Thyroid gland (tissue), 4 donors: ENCODE data around the gene LMF2. TPM values are rescaled to one million over a fixed set of nuclear protein-coding genes. Genes with fewer than 3 reads are reported as not detected.

ENCODE experiments used
- DNase-seq, 2 donors: peaks; one replicate each; pipeline ENCODE4 v3.0.0-alpha.2; 2019
- H3K27ac ChIP-seq, 3 donors: fragments of 200-600 bp; sonication (generic); 1 replicate in 2 of 3; 2 replicates in 1 of 3; pipeline ENCODE4 v1.5.1; 2016 to 2019; ENCODE audit warnings: mild to moderate bottlenecking in 1 of 3, moderate library complexity in 1 of 3
- H3K27me3 ChIP-seq: fragments of 200-600 bp; sonication (generic); one replicate; pipeline ENCODE4 v1.5.1; 2019
- H3K36me3 ChIP-seq, 2 donors: fragments of 200-600 bp; sonication (generic); one replicate each; pipeline ENCODE4 v1.5.1; 2016 to 2019
- H3K4me1 ChIP-seq, 2 donors: fragments of 200-600 bp; sonication (generic); one replicate each; pipeline ENCODE4 v1.5.1; 2017 to 2019
- H3K4me3 ChIP-seq, 3 donors: fragments of 200-600 bp; sonication (generic); replicated peaks in 1 of 3; 1 replicate in 2 of 3; 2 replicates in 1 of 3; pipeline ENCODE4 v1.5.1; 2016; ENCODE audit warnings: mild to moderate bottlenecking in 1 of 3
- H3K9me3 ChIP-seq: fragments of 200-600 bp; sonication (generic); one replicate; pipeline ENCODE4 v1.5.1; 2017
- CTCF ChIP-seq, 6 experiments: fragments of 200-600 bp in 3 of 6; fragments of 450-650 bp in 3 of 6; sonication (generic) in 3 of 6; IDR thresholded peaks; one replicate each; pipeline ENCODE4 v1.5.1; 2016 to 2019; ENCODE audit warnings: antibody characterized with exemption in 6 of 6, mild to moderate bottlenecking in 2 of 6, inconsistent platforms in 1 of 6, moderate library complexity in 1 of 6
- POLR2A ChIP-seq, 2 donors: fragments of 450-650 bp; IDR thresholded peaks; one replicate each; pipeline ENCODE4 v1.6.1; 2017; ENCODE audit warnings: antibody characterized with exemption in 2 of 2, mild to moderate bottlenecking in 2 of 2, moderate library complexity in 1 of 2
- WGBS, 2 donors: methylation state at CpG; one replicate each; pipeline ENCODE4 v1.1.5; 2017; 5-methylcytosine and 5-hydroxymethylcytosine counted together
- intact Hi-C: fragments of 100-400 bp; cut with DNase I; formaldehyde crosslinking; loops from one replicate; pipeline ENCODE4 v1.15.1; 2023
- total RNA-seq, 4 donors: library from RNA; depleted of rRNA; stranded (reverse); fragments of >200 nt; gene quantifications; one replicate each; pipeline ENCODE4 v1.2.3, GENCODE V29; 2016

Gene LMF2
- total RNA-seq, 4 donors from 2014 or later, result 53.2 to 117 (median 96.6) TPM

GRCh38 chr22:50529897-50530579 is 22.5 kb upstream of the LMF2 start, which contains the start of gene TYMP:
TYMP (minus strand) TSS chr22:50530012; CDS start chr22:50529709, 303 bp downstream.
- H3K27ac ChIP-seq, result peak within 1 kb of the TSS; percentile 81 to 99 (median 85)
- intact Hi-C loops, result no loop called here
- H3K9me3 ChIP-seq, result no peaks in the 10 kb centered on the region
- WGBS, 2 donors, result 0% methylated on average over 21 of the region's 92 CpGs; no CpG with 5 or more reads in 1 of the 2 donors
- H3K27me3 ChIP-seq, result no peaks in the 10 kb centered on the region
- H3K4me3 ChIP-seq, result peak within 1 kb of the TSS; percentile 2 to 81 (median 28)
- no peak for TF ChIP-seq CTCF (IDR thresholded peaks at IDR 0.05)
- TF ChIP-seq POLR2A (IDR thresholded peaks at IDR 0.05), result peak; percentile 23 to 71
- peak; percentile 78 to 83 for DNase-seq
- H3K36me3 ChIP-seq, result no peaks in the 10 kb centered on the region
- H3K4me1 ChIP-seq, result peaks cover 33 to 49% of the 10 kb centered on the region in 2 donors

GRCh38 chr22:50529416-50529896 is 22.0 kb upstream of the LMF2 start:
- no peak for TF ChIP-seq POLR2A (IDR thresholded peaks at IDR 0.05)
- no peak for TF ChIP-seq CTCF (IDR thresholded peaks at IDR 0.05)
- Histone ChIP-seq H3K27ac (peak overlapping the region; percentile 81 to 99 (median 85)), H3K9me3 (no peaks in the 10 kb centered on the region), H3K4me1 (peaks cover 38 to 49% of the 10 kb centered on the region in 2 donors), H3K36me3 (no peaks in the 10 kb centered on the region), H3K4me3 (peak overlapping the region in 2 of 3 donors; percentile 28 to 81), H3K27me3 (no peaks in the 10 kb centered on the region)
- intact Hi-C loops, result no loop called here
- peak; percentile 38 to 50 for DNase-seq
- WGBS, 2 donors, result 44% methylated on average over 14 of the region's 50 CpGs; no CpG with 5 or more reads in 1 of the 2 donors

GRCh38 chr22:50528682-50529415 is 21.3 kb upstream of the LMF2 start:
- Histone ChIP-seq H3K9me3 (no peaks in the 10 kb centered on the region), H3K4me3 (peak overlapping the region in 1 of 3 donors; percentile 81), H3K27ac (peak overlapping the region; percentile 81 to 99 (median 85)), H3K36me3 (peaks cover 0 to under 1% of the 10 kb centered on the region in 2 donors), H3K27me3 (no peaks in the 10 kb centered on the region), H3K4me1 (peaks cover 36 to 46% of the 10 kb centered on the region in 2 donors)
- 72 to 76% methylated on average over 4 to 9 of the region's 15 CpGs for WGBS, 2 donors
- TF ChIP-seq POLR2A (IDR thresholded peaks at IDR 0.05) (peak in 1 of 2 donors; percentile 5), CTCF (IDR thresholded peaks at IDR 0.05) (no peak)
- DNase-seq, result peak; percentile 44 to 53
- intact Hi-C loops, result no loop called here

- no peaks in the 10 kb centered on the region for H3K9me3 ChIP-seq
- H3K36me3 ChIP-seq, result peaks cover 6 to 8% of the 10 kb centered on the region in 2 donors
- intact Hi-C loops, result no loop called here
- H3K27ac ChIP-seq, result no peak overlapping the region
- no peak overlapping the region for H3K4me3 ChIP-seq
- WGBS, 2 donors, result 89% methylated on average over 17 to 18 of the region's 18 CpGs
- peaks cover 30 to 40% of the 10 kb centered on the region in 2 donors for H3K4me1 ChIP-seq
- no peak for DNase-seq
- H3K27me3 ChIP-seq, result no peaks in the 10 kb centered on the region
- no peak for TF ChIP-seq POLR2A (IDR thresholded peaks at IDR 0.05)
- no peak for TF ChIP-seq CTCF (IDR thresholded peaks at IDR 0.05)
These were observed 20.6 kb upstream of the LMF2 start for GRCh38 chr22:50527921-50528681.
